DND-41 (cell line): ENCODE results near the gene NME4.

Source experiments
- ATAC-seq: fragments of 200-7000 bp; cut with Tn5 transposase; 3 replicates; pipeline ENCODE4 v1.9.1; 2021; ENCODE audit warnings: low read depth; ENCODE audit not compliant: insufficient read depth
- DNase-seq: peaks from one replicate; pipeline ENCODE4 v3.0.0-alpha.2; 2020
- H2AFZ ChIP-seq: 2 replicates; pipeline ENCODE4 v1.6.0; 2012; ENCODE audit warnings: low read depth, low read length
- H3K27ac ChIP-seq: 2 replicates; pipeline ENCODE4 v1.5.1; 2012; ENCODE audit warnings: low read length, inconsistent platforms
- H3K27me3 ChIP-seq: fragments of 200-600 bp; sonication (generic); 2 replicates; pipeline ENCODE4 v1.6.0; 2012; ENCODE audit warnings: low read length, mild to moderate bottlenecking, inconsistent platforms; ENCODE audit not compliant: insufficient read depth, poor library complexity
- H3K36me3 ChIP-seq: 2 replicates; pipeline ENCODE4 v1.5.1; 2012; ENCODE audit warnings: low read length, inconsistent platforms; ENCODE audit not compliant: insufficient read depth
- H3K4me1 ChIP-seq: 2 replicates; pipeline ENCODE4 v1.5.1; 2012; ENCODE audit warnings: mild to moderate bottlenecking, low read length; ENCODE audit not compliant: insufficient read depth
- H3K4me2 ChIP-seq: 2 replicates; pipeline ENCODE4 v1.6.0; 2012; ENCODE audit warnings: mild to moderate bottlenecking, moderate library complexity, low read length, inconsistent platforms; ENCODE audit not compliant: insufficient read depth
- H3K4me3 ChIP-seq, 2 experiments: fragments of 200-600 bp in 1 of 2; shearing (Covaris generic) in 1 of 2; 2 replicates each; pipeline ENCODE4 v1.5.1; 2012 to 2016; ENCODE audit warnings: inconsistent platforms in 2 of 2, low read length in 2 of 2, mild to moderate bottlenecking in 2 of 2, low read depth in 1 of 2, moderate library complexity in 1 of 2
- H3K79me2 ChIP-seq: 2 replicates; pipeline ENCODE4 v1.6.0; 2012; ENCODE audit warnings: low read length, inconsistent platforms; ENCODE audit not compliant: insufficient read depth
- H3K9ac ChIP-seq: 2 replicates; pipeline ENCODE4 v1.6.0; 2012; ENCODE audit warnings: low read depth, mild to moderate bottlenecking, inconsistent platforms, low read length, moderate library complexity
- H3K9me3 ChIP-seq: 2 replicates; pipeline ENCODE4 v1.5.1; 2012; ENCODE audit warnings: low read length, moderate library complexity, mild to moderate bottlenecking, inconsistent platforms; ENCODE audit not compliant: insufficient read depth, severe bottlenecking
- H4K20me1 ChIP-seq: 2 replicates; pipeline ENCODE4 v1.6.0; 2012; ENCODE audit warnings: low read length; ENCODE audit not compliant: insufficient read depth
- EZH2 ChIP-seq: IDR thresholded peaks from 3 replicates; pipeline ENCODE4 v1.6.1; 2012; ENCODE audit warnings: borderline replicate concordance, low read depth, mild to moderate bottlenecking, moderate library complexity, low read length, inconsistent platforms; ENCODE audit not compliant: severe bottlenecking
- TF ChIP-seq, protein P1 (sequence below): IDR thresholded peaks from 2 replicates; pipeline ENCODE4 v1.5.1; 2012; ENCODE audit warnings: borderline replicate concordance, low read length, moderate library complexity, mild to moderate bottlenecking; ENCODE audit not compliant: poor library complexity, severe bottlenecking; ENCODE audit errors: extremely low read depth

The NME4 gene

DNA sequence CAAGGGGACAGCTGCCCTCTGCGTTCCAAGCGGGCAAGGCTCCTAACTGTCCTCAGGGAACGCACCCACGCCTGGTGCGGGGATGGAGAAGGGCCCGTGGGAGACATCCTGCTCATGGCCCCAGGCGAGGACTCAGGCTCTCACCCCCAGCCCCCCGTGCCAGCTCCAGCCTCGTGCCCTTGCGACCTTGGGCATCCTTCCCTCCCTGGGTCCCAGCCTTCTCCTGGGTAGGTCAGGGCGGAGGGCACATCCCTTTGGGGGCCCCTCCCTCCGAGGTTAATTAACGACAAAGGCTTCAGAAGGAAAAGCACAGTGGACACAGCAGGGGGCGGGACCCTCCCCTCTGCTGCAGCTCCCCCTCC, 18.2 kb upstream of the NME4 start:
- H3K27ac ChIP-seq = no peak overlapping the region
- peaks cover 36% of the 10 kb centered on the region for H3K4me1 ChIP-seq
- peaks cover 36% of the 10 kb centered on the region for H3K79me2 ChIP-seq
- H3K4me3 ChIP-seq = no peak overlapping the region
- H3K9me3 ChIP-seq = no peaks in the 10 kb centered on the region
- ATAC-seq = no peak
- H4K20me1 ChIP-seq = peaks cover 23% of the 10 kb centered on the region
- TF ChIP-seq, protein P1, sequence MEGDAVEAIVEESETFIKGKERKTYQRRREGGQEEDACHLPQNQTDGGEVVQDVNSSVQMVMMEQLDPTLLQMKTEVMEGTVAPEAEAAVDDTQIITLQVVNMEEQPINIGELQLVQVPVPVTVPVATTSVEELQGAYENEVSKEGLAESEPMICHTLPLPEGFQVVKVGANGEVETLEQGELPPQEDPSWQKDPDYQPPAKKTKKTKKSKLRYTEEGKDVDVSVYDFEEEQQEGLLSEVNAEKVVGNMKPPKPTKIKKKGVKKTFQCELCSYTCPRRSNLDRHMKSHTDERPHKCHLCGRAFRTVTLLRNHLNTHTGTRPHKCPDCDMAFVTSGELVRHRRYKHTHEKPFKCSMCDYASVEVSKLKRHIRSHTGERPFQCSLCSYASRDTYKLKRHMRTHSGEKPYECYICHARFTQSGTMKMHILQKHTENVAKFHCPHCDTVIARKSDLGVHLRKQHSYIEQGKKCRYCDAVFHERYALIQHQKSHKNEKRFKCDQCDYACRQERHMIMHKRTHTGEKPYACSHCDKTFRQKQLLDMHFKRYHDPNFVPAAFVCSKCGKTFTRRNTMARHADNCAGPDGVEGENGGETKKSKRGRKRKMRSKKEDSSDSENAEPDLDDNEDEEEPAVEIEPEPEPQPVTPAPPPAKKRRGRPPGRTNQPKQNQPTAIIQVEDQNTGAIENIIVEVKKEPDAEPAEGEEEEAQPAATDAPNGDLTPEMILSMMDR = no peak
- TF ChIP-seq EZH2 = no peak
- H3K4me2 ChIP-seq = 0 out of 2 replicates have a peak overlapping the region, but pooled peaks have one; percentile 76
- H3K27me3 ChIP-seq = no peaks in the 10 kb centered on the region
- no peak overlapping the region for H2AFZ ChIP-seq
- no peak for DNase-seq
- peaks cover 43% of the 10 kb centered on the region for H3K36me3 ChIP-seq
- H3K9ac ChIP-seq = no peak overlapping the region

DNA sequence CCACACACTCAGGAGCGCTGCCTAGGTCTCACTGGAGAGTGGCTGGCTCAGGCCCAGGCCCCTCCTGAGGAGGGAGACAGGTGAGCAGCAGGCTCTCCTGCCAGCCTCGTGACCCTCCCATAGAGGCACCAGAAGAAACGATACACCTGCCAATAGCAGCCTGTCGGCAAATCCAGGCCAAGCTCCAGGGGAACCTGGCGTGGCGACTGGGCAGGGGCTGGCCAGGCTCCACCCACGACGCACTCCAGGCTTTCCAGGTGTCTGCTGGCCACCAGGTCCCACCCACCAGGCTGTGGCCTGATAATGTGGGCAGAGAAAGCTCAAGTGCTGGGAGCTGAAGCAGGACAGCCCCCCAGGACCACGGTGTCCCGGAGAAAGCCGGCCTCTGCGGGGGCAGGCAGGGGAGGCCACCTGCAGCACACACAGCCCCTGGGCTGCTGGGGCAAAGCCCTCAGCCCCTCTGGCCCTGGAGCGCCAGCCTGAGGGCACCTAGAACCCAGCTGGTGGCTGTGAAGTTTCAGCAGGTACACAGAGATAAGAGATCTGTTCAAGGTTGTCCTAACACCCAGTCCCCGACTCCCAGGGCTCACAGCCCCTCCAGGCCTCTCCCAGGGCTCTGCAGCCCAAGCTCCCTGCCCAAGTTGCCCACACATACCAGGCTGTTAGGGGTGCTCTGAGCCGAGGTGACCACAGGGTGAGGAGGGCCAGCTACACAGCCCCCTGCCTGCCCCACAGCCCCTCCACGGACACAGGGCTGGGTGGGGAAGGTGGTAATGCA, 17.6 kb upstream of the NME4 start:
- H2AFZ ChIP-seq = no peak overlapping the region
- H3K79me2 ChIP-seq = peaks cover 36% of the 10 kb centered on the region
- no peak overlapping the region for H3K4me3 ChIP-seq
- peak overlapping the region; percentile 76; the same call in 1 of the 2 replicates for H3K4me2 ChIP-seq
- H3K9ac ChIP-seq = peak overlapping the region; percentile 17; the same call in 1 of the 2 replicates
- ATAC-seq = no peak
- TF ChIP-seq EZH2 = no peak
- TF ChIP-seq, protein P1 = no peak
- H3K36me3 ChIP-seq = peaks cover 37% of the 10 kb centered on the region
- H3K27me3 ChIP-seq = no peaks in the 10 kb centered on the region
- DNase-seq = no peak
- H3K4me1 ChIP-seq = peaks cover 36% of the 10 kb centered on the region
- 0 out of 2 replicates have a peak overlapping the region, but pooled peaks have one; percentile 8 for H3K27ac ChIP-seq
- H3K9me3 ChIP-seq = no peaks in the 10 kb centered on the region
- peaks cover 23% of the 10 kb centered on the region for H4K20me1 ChIP-seq

DNA sequence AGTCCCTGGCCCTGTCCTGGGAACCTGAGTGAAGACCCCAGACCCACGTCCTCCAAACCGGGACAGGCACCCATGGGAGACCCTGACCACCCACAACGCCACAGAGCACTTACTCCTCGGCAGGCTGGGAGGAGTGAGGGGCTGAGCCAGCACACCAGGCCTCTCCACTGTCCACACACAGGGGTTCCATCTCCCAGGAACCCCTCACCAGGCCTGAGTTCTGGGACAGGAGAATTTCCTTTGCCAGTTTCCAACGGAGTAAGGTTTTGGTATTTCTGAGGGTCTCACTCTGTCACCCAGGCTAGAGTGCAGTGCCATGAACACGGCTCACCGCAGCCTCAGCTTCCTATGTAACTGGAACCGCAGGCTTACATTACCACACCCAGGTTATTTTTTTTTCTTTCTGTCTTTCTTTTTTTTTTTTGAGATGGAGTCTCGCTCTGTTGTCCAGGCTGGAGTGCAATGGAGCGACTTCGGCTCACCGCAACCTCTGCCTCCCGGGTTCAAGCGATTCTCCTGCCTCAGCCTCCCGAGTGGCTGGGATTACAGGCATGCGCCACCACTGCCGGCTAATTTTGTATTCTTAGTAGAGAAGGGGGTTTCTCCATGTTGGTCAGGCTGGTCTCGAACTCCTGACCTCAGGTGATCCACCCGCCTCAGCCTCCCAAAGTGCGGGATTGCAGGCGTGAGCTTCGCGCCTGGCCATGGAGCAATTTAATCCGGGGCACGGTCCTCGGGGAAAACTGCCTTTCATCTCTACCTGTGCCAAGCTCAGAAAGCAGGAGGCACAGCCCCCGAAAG, 16.8 kb upstream of the NME4 start:
- Histone ChIP-seq H3K27ac (0 out of 2 replicates have a peak overlapping the region, but pooled peaks have one; percentile 8), H3K9me3 (no peaks in the 10 kb centered on the region), H3K79me2 (peaks cover 36% of the 10 kb centered on the region), H3K36me3 (peaks cover 29% of the 10 kb centered on the region), H3K27me3 (no peaks in the 10 kb centered on the region), H3K4me2 (peak overlapping the region; percentile 76), H3K4me1 (peaks cover 36% of the 10 kb centered on the region), H4K20me1 (peaks cover 23% of the 10 kb centered on the region), H3K4me3 (peak overlapping the region in 1 of 2 experiments; percentile 84; a peak in 2 of 4 replicates), H3K9ac (peak overlapping the region; percentile 74; the same call in 1 of the 2 replicates), H2AFZ (no peak overlapping the region)
- ATAC-seq (no peak), DNase-seq (no peak)
- TF ChIP-seq EZH2 = no peak
- TF ChIP-seq, protein P1 = no peak
